H9 (cell line): ENCODE data around the gene UPK3A. TPM values are rescaled to one million over a fixed set of nuclear protein-coding genes. Genes with fewer than 3 reads are reported as not detected.
A peak's percentile ranks its signal among the peaks of the same experiment; 100 is the strongest.

Experiments used
- DNase-seq: peaks from one replicate; pipeline ENCODE4 v3.0.0-alpha.2; 2017
- H2AFZ ChIP-seq: one replicate; pipeline ENCODE4 v1.6.1; 2013; ENCODE audit warnings: mild to moderate bottlenecking, low read length, control low read depth, moderate library complexity
- H2AK5ac ChIP-seq: 2 replicates; pipeline ENCODE4 v1.6.1; 2013; ENCODE audit warnings: low read length, control low read depth, mixed read lengths; ENCODE audit not compliant: insufficient read length
- H2BK120ac ChIP-seq: one replicate; pipeline ENCODE4 v1.6.1; 2013; ENCODE audit warnings: low read depth, mild to moderate bottlenecking, low read length, control low read depth, inconsistent platforms; ENCODE audit not compliant: poor library complexity, severe bottlenecking
- H2BK12ac ChIP-seq: 2 replicates; pipeline ENCODE4 v1.6.1; 2013; ENCODE audit warnings: low read length, control low read depth, mixed read lengths, low read depth; ENCODE audit not compliant: insufficient read length
- H2BK15ac ChIP-seq: 2 replicates; pipeline ENCODE4 v1.6.1; 2013; ENCODE audit warnings: low read depth, low read length, control low read depth
- H2BK20ac ChIP-seq: one replicate; pipeline ENCODE4 v1.6.1; 2013; ENCODE audit warnings: low read depth, mild to moderate bottlenecking, low read length, control low read depth, inconsistent platforms; ENCODE audit not compliant: poor library complexity, severe bottlenecking
- H2BK5ac ChIP-seq: 2 replicates; pipeline ENCODE4 v1.6.1; 2013; ENCODE audit warnings: low read length, control low read depth, mixed read lengths; ENCODE audit not compliant: insufficient read length
- H3K14ac ChIP-seq: 2 replicates; pipeline ENCODE4 v1.6.1; 2013; ENCODE audit warnings: low read length, control low read depth; ENCODE audit not compliant: insufficient read depth
- H3K18ac ChIP-seq: 2 replicates; pipeline ENCODE4 v1.6.1; 2013; ENCODE audit warnings: low read depth, mild to moderate bottlenecking, mixed read lengths, low read length, control low read depth; ENCODE audit not compliant: insufficient read length
- H3K23ac ChIP-seq: 2 replicates; pipeline ENCODE4 v1.6.1; 2013; ENCODE audit warnings: low read length, control low read depth, mixed read lengths, low read depth; ENCODE audit not compliant: insufficient read length
- H3K23me2 ChIP-seq: 2 replicates; pipeline ENCODE4 v1.6.1; 2013; ENCODE audit warnings: low read depth, mild to moderate bottlenecking, mixed read lengths, low read length, control low read depth; ENCODE audit not compliant: insufficient read length, poor library complexity, severe bottlenecking
- H3K27ac ChIP-seq: 2 replicates; pipeline ENCODE4 v1.5.1; 2013; ENCODE audit warnings: low read length, control low read depth, mixed read lengths, low read depth; ENCODE audit not compliant: insufficient read length
- H3K27me3 ChIP-seq: 2 replicates; pipeline ENCODE4 v1.6.1; 2013; ENCODE audit warnings: low read length, control low read depth, inconsistent platforms; ENCODE audit not compliant: insufficient read depth
- H3K4ac ChIP-seq: 2 replicates; pipeline ENCODE4 v1.6.1; 2013; ENCODE audit warnings: low read depth, mild to moderate bottlenecking, control low read depth, inconsistent platforms, low read length, moderate library complexity
- H3K4me1 ChIP-seq: 2 replicates; pipeline ENCODE4 v1.6.1; 2013; ENCODE audit warnings: low read length, control low read depth, inconsistent platforms; ENCODE audit not compliant: insufficient read depth
- H3K4me2 ChIP-seq: 2 replicates; pipeline ENCODE4 v1.6.1; 2013; ENCODE audit warnings: low read length, control low read depth, mixed read lengths; ENCODE audit not compliant: insufficient read length, insufficient read depth
- H3K56ac ChIP-seq: 2 replicates; pipeline ENCODE4 v1.6.1; 2013; ENCODE audit warnings: low read depth, mild to moderate bottlenecking, mixed read lengths, low read length, control low read depth; ENCODE audit not compliant: insufficient read length
- H3K79me1 ChIP-seq: 2 replicates; pipeline ENCODE4 v1.6.1; 2013; ENCODE audit warnings: low read depth, mild to moderate bottlenecking, moderate library complexity, low read length, control low read depth, inconsistent platforms; ENCODE audit not compliant: insufficient read depth, poor library complexity, severe bottlenecking
- H3K79me2 ChIP-seq: 2 replicates; pipeline ENCODE4 v1.6.1; 2013; ENCODE audit warnings: low read length, control low read depth, inconsistent platforms; ENCODE audit not compliant: insufficient read depth
- H3K9ac ChIP-seq: 2 replicates; pipeline ENCODE4 v1.6.1; 2013; ENCODE audit warnings: low read length, control low read depth, mixed read lengths; ENCODE audit not compliant: insufficient read length; ENCODE audit errors: extremely low read depth
- H3K9me3 ChIP-seq: one replicate; pipeline ENCODE4 v1.6.1; 2013; ENCODE audit warnings: low read depth, low read length, inconsistent platforms; ENCODE audit not compliant: control insufficient read depth
- H3T11ph ChIP-seq: one replicate; pipeline ENCODE4 v1.6.1; 2013; ENCODE audit warnings: mild to moderate bottlenecking, low read length, control low read depth, inconsistent platforms
- H4K20me1 ChIP-seq: one replicate; pipeline ENCODE4 v1.6.1; 2013; ENCODE audit not compliant: control insufficient read depth, insufficient read length, insufficient read depth
- H4K5ac ChIP-seq: 2 replicates; pipeline ENCODE4 v1.6.1; 2013; ENCODE audit warnings: low read depth, mild to moderate bottlenecking, mixed read lengths, low read length, control low read depth; ENCODE audit not compliant: insufficient read length
- H4K8ac ChIP-seq: replicated peaks from 2 replicates; pipeline ENCODE4 v1.6.1; 2013; ENCODE audit warnings: low read length, control low read depth, mixed read lengths, low read depth; ENCODE audit not compliant: insufficient read length
- H4K91ac ChIP-seq: 2 replicates; pipeline ENCODE4 v1.6.1; 2013; ENCODE audit warnings: low read depth, mild to moderate bottlenecking, moderate library complexity, mixed read lengths, low read length, control low read depth; ENCODE audit not compliant: insufficient read length
- H3K27ac Mint-ChIP-seq, 3 experiments: 2 replicates in 2 of 3; 3 replicates in 1 of 3; pipeline ENCODE4 v1.8.0; 2020 to 2021; ENCODE audit warnings: mixed read lengths in 3 of 3, mild to moderate bottlenecking in 1 of 3, moderate library complexity in 1 of 3
- H3K27me3 Mint-ChIP-seq: 2 replicates; pipeline ENCODE4 v1.8.0; 2021; ENCODE audit warnings: low read depth, mild to moderate bottlenecking, moderate library complexity, mixed read lengths
- H3K36me3 Mint-ChIP-seq, 3 experiments: 2 replicates in 2 of 3; 3 replicates in 1 of 3; pipeline ENCODE4 v1.8.0; 2020 to 2021; ENCODE audit warnings: low read depth in 3 of 3, mixed read lengths in 3 of 3; ENCODE audit not compliant: insufficient read depth in 1 of 3
- H3K4me1 Mint-ChIP-seq, 2 experiments: 2 replicates each; pipeline ENCODE4 v1.8.0; 2020; ENCODE audit warnings: mixed read lengths in 2 of 2
- H3K4me3 Mint-ChIP-seq, 2 experiments: 2 replicates in 1 of 2; 3 replicates in 1 of 2; pipeline ENCODE4 v1.8.0; 2020 to 2021; ENCODE audit warnings: mild to moderate bottlenecking in 2 of 2, mixed read lengths in 2 of 2, moderate library complexity in 1 of 2
- H3K9me3 Mint-ChIP-seq, 2 experiments: 2 replicates in 1 of 2; 3 replicates in 1 of 2; pipeline ENCODE4 v1.8.0; 2020; ENCODE audit warnings: mild to moderate bottlenecking in 2 of 2, mixed read lengths in 2 of 2, moderate library complexity in 1 of 2
- CTCF ChIP-seq: fragments of 200-600 bp; sonication (generic); conservative IDR thresholded peaks from 3 replicates; pipeline ENCODE4 v1.8.0; 2021; ENCODE audit warnings: antibody characterized with exemption, mild to moderate bottlenecking
- WGBS: extraction: QIAGEN DNeasy Blood & Tissue Kit; methylation state at CpG from one replicate; pipeline ENCODE4 v1.1.7; 2013; ENCODE audit warnings: missing lambda C conversion rate, low lambda C conversion rate, mixed read lengths; ENCODE audit not compliant: insufficient read length; ENCODE audit errors: extremely low coverage; 5-methylcytosine and 5-hydroxymethylcytosine counted together
- total RNA-seq: library from RNA; stranded (reverse); gene quantifications from 2 replicates; pipeline ENCODE4 v1.2.1, GENCODE V29; 2021

UPK3A gene
- total RNA-seq, 1 experiment from 2014 or later: not detected

GRCh38 chr22:45319324-45319685 lies 34.6 kb downstream of the UPK3A start:
- Histone ChIP-seq H3K14ac (no peak overlapping the region), H2BK5ac (no peak overlapping the region), H3K9me3 (no peaks in the 10 kb centered on the region), H3K18ac (no peak overlapping the region), H3T11ph (no peak overlapping the region), H3K56ac (no peak overlapping the region), H4K5ac (no peak overlapping the region), H2AK5ac (no peak overlapping the region), H4K8ac (no peak overlapping the region), H3K79me1 (peaks cover 5% of the 10 kb centered on the region), H2BK20ac (no peak overlapping the region), H3K9ac (no peak overlapping the region), H3K23me2 (no peaks in the 10 kb centered on the region), H3K4me2 (no peak overlapping the region), H2AFZ (no peak overlapping the region), H3K27me3 (no peaks in the 10 kb centered on the region), H4K91ac (no peak overlapping the region), H2BK12ac (no peak overlapping the region), H2BK120ac (no peak overlapping the region), H4K20me1 (no peaks in the 10 kb centered on the region), H3K4ac (no peak overlapping the region), H3K79me2 (no peaks in the 10 kb centered on the region), H3K27ac (no peak overlapping the region), H3K23ac (no peak overlapping the region), H2BK15ac (no peak overlapping the region), H3K4me1 (no peaks in the 10 kb centered on the region; the same call in 1 of the 2 replicates)
- TF ChIP-seq CTCF: no peak
- no peak overlapping the region for H3K4me3 Mint-ChIP-seq
- H3K36me3 Mint-ChIP-seq: peaks cover 10 to 22% (median 20%) of the 10 kb centered on the region in 3 experiments; a peak in 6 of 7 replicates
- WGBS: no CpG with 5 or more reads among the region's 5 CpGs
- H3K4me1 Mint-ChIP-seq: peaks cover 21 to 25% of the 10 kb centered on the region in 2 experiments
- H3K27me3 Mint-ChIP-seq: no peaks in the 10 kb centered on the region
- peak overlapping the region in 1 of 3 experiments; percentile 53; a peak in 1 of 7 replicates for H3K27ac Mint-ChIP-seq
- no peaks in the 10 kb centered on the region for H3K9me3 Mint-ChIP-seq
- no peak for DNase-seq
